DMS53 treated with DMSO at 0.1 percent for 48 hours (cell line): ENCODE measurements around the gene FETUB.
A peak's percentile ranks its signal among the peaks of the same experiment; 100 is the strongest.

ENCODE experiments used
- DNase-seq: peaks from one replicate; lab custom pipeline; 2025; ENCODE audit not compliant: unreplicated experiment; lab: John Stamatoyannopoulos, UW

The FETUB gene

GRCh38 chr3:186635532-186635931 is 4.7 kb upstream of the FETUB start:
- no peak for DNase-seq

- no peak for DNase-seq
Observed at GRCh38 chr3:186636536-186636935, 3.7 kb upstream of the FETUB start.

GRCh38 chr3:186637686-186638085 is 2.5 kb upstream of the FETUB start:
- DNase-seq, result no peak

- no peak for DNase-seq
Observed at GRCh38 chr3:186638259-186638658, 1.9 kb upstream of the FETUB start.

- no peak for DNase-seq
Observed at GRCh38 chr3:186640473-186640818, 247 bp downstream of the FETUB start.

GRCh38 chr3:186640929-186641328 is 730 bp downstream of the FETUB start:
- DNase-seq, result no peak

GRCh38 chr3:186642014-186642413 is 1.8 kb downstream of the FETUB start:
- no peak for DNase-seq

- DNase-seq, result no peak
Observed at GRCh38 chr3:186643493-186643892, 3.3 kb downstream of the FETUB start.

GRCh38 chr3:186644683-186645082 is 4.5 kb downstream of the FETUB start:
- DNase-seq, result no peak

- no peak for DNase-seq
Observed at GRCh38 chr3:186646106-186646505, 5.9 kb downstream of the FETUB start.

GRCh38 chr3:186646841-186647240 is 6.6 kb downstream of the FETUB start:
- no peak for DNase-seq

GRCh38 chr3:186648851-186649250 is 8.7 kb downstream of the FETUB start:
- DNase-seq, result no peak

- DNase-seq, result no peak
Observed at GRCh38 chr3:186651678-186652215, 11.5 kb downstream of the FETUB start.

- no peak for DNase-seq
Observed at GRCh38 chr3:186653080-186653707, 13.0 kb downstream of the FETUB start.

GRCh38 chr3:186653984-186654383 is 13.8 kb downstream of the FETUB start:
- DNase-seq, result peak; percentile 24

GRCh38 chr3:186663361-186664118 is 23.3 kb downstream of the FETUB start:
- no peak for DNase-seq

- no peak for DNase-seq
Observed at GRCh38 chr3:186664119-186664495, 23.9 kb downstream of the FETUB start.

GRCh38 chr3:186664506-186664905 is 24.3 kb downstream of the FETUB start:
- no peak for DNase-seq

GRCh38 chr3:186665625-186666188 is 25.5 kb downstream of the FETUB start, which contains the start of gene HRG:
TSS of gene HRG (plus strand) at chr3:186666014. CDS start at chr3:186666032, 18 bp downstream.
- no peak for DNase-seq

- DNase-seq, result no peak
Observed at GRCh38 chr3:186668426-186668825, 28.2 kb downstream of the FETUB start.

GRCh38 chr3:186669378-186670084 is 29.3 kb downstream of the FETUB start:
- DNase-seq, result peak; percentile 56
